GM23338 (cell line): ENCODE results near the gene CFP. TPM values are rescaled to one million over a fixed set of nuclear protein-coding genes. Genes with fewer than 3 reads are reported as not detected.

Experiments
- ATAC-seq: fragments of 200-7000 bp; cut with Tn5 transposase; 3 replicates; pipeline ENCODE4 v1.9.1; 2020
- DNase-seq: peaks from one replicate; pipeline ENCODE4 v3.0.0-alpha.2; 2015; ENCODE audit warnings: low spot score
- H2AFZ ChIP-seq: fragments of 200-600 bp; sonication (generic); 2 replicates; pipeline ENCODE4 v1.8.0; 2016; ENCODE audit warnings: antibody characterized with exemption, mild to moderate bottlenecking, moderate library complexity
- H3F3A ChIP-seq: fragments of 200-600 bp; sonication (generic); replicated peaks from 2 replicates; pipeline ENCODE4 v1.8.0; 2017; ENCODE audit warnings: antibody characterized with exemption, mixed run types, low read depth
- H3K27ac ChIP-seq: fragments of 200-600 bp; sonication (generic); 2 replicates; pipeline ENCODE4 v1.6.1; 2016; ENCODE audit warnings: low read depth
- H3K27me3 ChIP-seq: fragments of 200-600 bp; sonication (generic); 2 replicates; pipeline ENCODE4 v1.8.0; 2016; ENCODE audit warnings: mild to moderate bottlenecking, mixed run types, moderate library complexity; ENCODE audit not compliant: insufficient read depth
- H3K36me3 ChIP-seq: fragments of 200-600 bp; sonication (generic); 2 replicates; pipeline ENCODE4 v1.8.0; 2016; ENCODE audit warnings: mild to moderate bottlenecking; ENCODE audit not compliant: insufficient read depth
- H3K4me1 ChIP-seq: fragments of 200-600 bp; sonication (generic); 2 replicates; pipeline ENCODE4 v1.8.0; 2016; ENCODE audit warnings: mild to moderate bottlenecking, moderate library complexity; ENCODE audit not compliant: insufficient read depth
- H3K4me2 ChIP-seq: fragments of 200-600 bp; sonication (generic); 2 replicates; pipeline ENCODE4 v1.7.1; 2017; ENCODE audit warnings: mixed run types
- H3K4me3 ChIP-seq: fragments of 200-600 bp; sonication (generic); 2 replicates; pipeline ENCODE4 v1.6.1; 2016; ENCODE audit warnings: mixed run types
- H3K79me2 ChIP-seq: fragments of 200-600 bp; sonication (generic); replicated peaks from 2 replicates; pipeline ENCODE4 v1.8.0; 2017; ENCODE audit warnings: mild to moderate bottlenecking; ENCODE audit not compliant: insufficient read depth
- H3K9me2 ChIP-seq: fragments of 200-600 bp; sonication (generic); 2 replicates; pipeline ENCODE4 v1.8.0; 2017; ENCODE audit not compliant: insufficient read depth
- H4K20me1 ChIP-seq: fragments of 200-600 bp; sonication (generic); replicated peaks from 2 replicates; pipeline ENCODE4 v1.8.0; 2017; ENCODE audit warnings: mild to moderate bottlenecking; ENCODE audit not compliant: insufficient read depth
- H3K27ac Mint-ChIP-seq: 2 replicates; pipeline ENCODE4 v1.8.0; 2020; ENCODE audit warnings: inconsistent platforms, mild to moderate bottlenecking, moderate library complexity, mixed read lengths
- H3K27me3 Mint-ChIP-seq: 3 replicates; pipeline ENCODE4 v1.8.0; 2022; ENCODE audit warnings: low read depth, mild to moderate bottlenecking, moderate library complexity, mixed read lengths, inconsistent platforms; ENCODE audit not compliant: insufficient read depth, poor library complexity
- H3K36me3 Mint-ChIP-seq: 3 replicates; pipeline ENCODE4 v1.8.0; 2021; ENCODE audit warnings: low read depth, mild to moderate bottlenecking, inconsistent platforms, moderate library complexity, mixed read lengths
- H3K4me1 Mint-ChIP-seq: 3 replicates; pipeline ENCODE4 v1.8.0; 2020; ENCODE audit warnings: mild to moderate bottlenecking, inconsistent platforms, mixed read lengths
- H3K4me3 Mint-ChIP-seq: 3 replicates; pipeline ENCODE4 v1.8.0; 2021; ENCODE audit warnings: moderate library complexity, mild to moderate bottlenecking, inconsistent platforms, mixed read lengths
- H3K9me3 Mint-ChIP-seq: 3 replicates; pipeline ENCODE4 v1.8.0; 2020; ENCODE audit warnings: moderate library complexity, mild to moderate bottlenecking, inconsistent platforms, mixed read lengths
- CREB1 ChIP-seq: fragments of 250-450 bp; sonication (Bioruptor Pico); IDR thresholded peaks from 2 replicates; pipeline ENCODE4 v1.5.0; 2020; ENCODE audit warnings: low read depth, mild to moderate bottlenecking, moderate library complexity
- EZH2 ChIP-seq: fragments of 200-600 bp; sonication (generic); IDR thresholded peaks from one replicate; pipeline ENCODE4 v1.8.0; 2017; ENCODE audit warnings: antibody characterized with exemption, mild to moderate bottlenecking, low read depth; ENCODE audit not compliant: unreplicated experiment
- JUNB ChIP-seq: IDR thresholded peaks from one replicate; pipeline ENCODE4 v1.6.1; 2016; ENCODE audit warnings: antibody characterized with exemption; ENCODE audit not compliant: unreplicated experiment
- POLR2AphosphoS5 ChIP-seq: IDR thresholded peaks from 2 replicates; pipeline ENCODE4 v1.6.1; 2016; ENCODE audit warnings: antibody characterized with exemption, low read depth
- STAT1 ChIP-seq: IDR thresholded peaks from one replicate; pipeline ENCODE4 v1.6.1; 2016; ENCODE audit warnings: antibody characterized with exemption; ENCODE audit not compliant: unreplicated experiment
- ZNF331 ChIP-seq: fragments of 250-450 bp; sonication (Bioruptor Pico); IDR thresholded peaks from 2 replicates; pipeline ENCODE4 v1.5.0; 2020; ENCODE audit warnings: low read depth, mild to moderate bottlenecking, moderate library complexity
- ZNF462 ChIP-seq: fragments of 250-450 bp; sonication (Bioruptor Pico); IDR thresholded peaks from 2 replicates; pipeline ENCODE4 v1.5.0; 2020; ENCODE audit warnings: mild to moderate bottlenecking, moderate library complexity
- polyA plus RNA-seq: library from polyadenylated mRNA; unstranded; fragments of >200 nt; fragmentation: Nextera tagmentation; extraction: Ambion mirVana; gene quantifications from 2 replicates; pipeline ENCODE4 v1.2.1, GENCODE V29; 2016
- total RNA-seq: library from RNA; depleted of rRNA; stranded (reverse); fragments of >200 nt; shearing (Covaris generic); gene quantifications from 2 replicates; pipeline ENCODE4 v1.2.3, GENCODE V29; 2014

The CFP gene
- total and polyA plus RNA-seq, 2 experiments from 2014 or later = 2.1 to 2.2 TPM

DNA sequence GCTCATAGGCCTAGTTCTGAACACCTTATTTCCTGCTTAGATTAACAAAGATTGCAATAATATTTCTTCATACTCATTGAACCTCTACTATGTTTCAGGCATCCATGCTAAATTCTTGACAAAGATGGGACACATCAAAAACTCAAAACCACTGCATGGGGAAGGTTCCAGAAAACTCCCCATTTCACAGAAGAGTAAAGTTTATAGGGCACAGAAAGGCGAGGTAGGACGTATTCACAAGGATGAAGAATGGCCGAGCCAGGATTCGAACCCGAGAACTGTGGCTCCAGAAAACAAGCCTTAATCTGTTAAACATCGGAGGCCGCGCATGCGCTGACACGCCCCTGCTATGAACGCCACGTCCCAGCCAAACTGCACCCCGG, 28.6 kb upstream of the CFP start:
- Mint-ChIP-seq H3K27me3 (peaks cover 9% of the 10 kb centered on the region), H3K9me3 (peaks cover 7% of the 10 kb centered on the region; the same call in 2 of the 3 replicates), H3K4me3 (peak overlapping the region; percentile 91), H3K36me3 (peaks cover 34% of the 10 kb centered on the region), H3K4me1 (no peaks in the 10 kb centered on the region), H3K27ac (peak overlapping the region; percentile 99)
- Histone ChIP-seq H3K79me2 (peaks cover 5% of the 10 kb centered on the region; the same call in 1 of the 2 replicates), H3K36me3 (no peaks in the 10 kb centered on the region), H3K4me1 (no peaks in the 10 kb centered on the region; the same call in 1 of the 2 replicates), H2AFZ (no peak overlapping the region), H3K27me3 (peaks cover 12% of the 10 kb centered on the region; the same call in 1 of the 2 replicates), H3K4me3 (peak overlapping the region; percentile 69), H4K20me1 (no peaks in the 10 kb centered on the region), H3K4me2 (peak overlapping the region; percentile 81), H3K27ac (peak overlapping the region; percentile 90), H3F3A (no peaks in the 10 kb centered on the region), H3K9me2 (no peaks in the 10 kb centered on the region)
- ATAC-seq = no peak
- no peak for TF ChIP-seq ZNF331 (CRISPR knock-in tag)
- TF ChIP-seq POLR2AphosphoS5 = no peak
- no peak for TF ChIP-seq EZH2
- TF ChIP-seq STAT1 = no peak
- no peak for TF ChIP-seq CREB1 (CRISPR knock-in tag)
- TF ChIP-seq ZNF462 = no peak
- TF ChIP-seq JUNB = no peak
- DNase-seq = no peak
